ENCODE data around the gene SOX15.

DNA sequence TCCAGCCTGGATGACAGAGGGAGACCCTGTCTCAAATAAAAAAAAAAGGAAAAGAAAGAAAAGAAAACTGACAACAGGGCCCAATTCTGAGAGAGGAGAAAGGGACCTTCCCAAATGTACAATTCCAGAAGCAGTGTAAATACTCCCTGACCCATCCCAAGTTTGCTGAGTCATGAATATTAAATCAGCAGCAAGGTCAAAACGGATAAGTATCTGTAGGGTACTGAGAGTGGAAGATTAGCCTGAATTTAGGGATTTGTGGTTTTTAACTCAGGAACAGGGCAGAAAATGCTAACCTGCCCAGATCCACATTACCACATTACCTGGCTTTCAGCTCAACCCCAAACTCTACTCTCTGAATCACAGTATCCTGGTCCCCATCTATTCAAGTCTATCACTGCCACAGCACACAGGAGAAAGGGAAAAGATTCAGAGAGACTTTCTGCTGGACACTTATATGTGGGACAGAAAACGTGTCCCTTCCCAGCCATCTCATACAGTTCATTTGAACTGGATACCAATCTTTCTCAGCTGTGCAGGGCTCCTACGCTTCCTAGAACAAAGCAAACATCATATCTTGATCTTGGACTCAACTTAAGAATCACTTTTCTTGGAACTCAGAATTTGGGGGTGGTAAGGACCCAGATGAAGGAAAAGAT lies 21.9 kb upstream of the SOX15 start:
- TF ChIP-seq, protein P1, sequence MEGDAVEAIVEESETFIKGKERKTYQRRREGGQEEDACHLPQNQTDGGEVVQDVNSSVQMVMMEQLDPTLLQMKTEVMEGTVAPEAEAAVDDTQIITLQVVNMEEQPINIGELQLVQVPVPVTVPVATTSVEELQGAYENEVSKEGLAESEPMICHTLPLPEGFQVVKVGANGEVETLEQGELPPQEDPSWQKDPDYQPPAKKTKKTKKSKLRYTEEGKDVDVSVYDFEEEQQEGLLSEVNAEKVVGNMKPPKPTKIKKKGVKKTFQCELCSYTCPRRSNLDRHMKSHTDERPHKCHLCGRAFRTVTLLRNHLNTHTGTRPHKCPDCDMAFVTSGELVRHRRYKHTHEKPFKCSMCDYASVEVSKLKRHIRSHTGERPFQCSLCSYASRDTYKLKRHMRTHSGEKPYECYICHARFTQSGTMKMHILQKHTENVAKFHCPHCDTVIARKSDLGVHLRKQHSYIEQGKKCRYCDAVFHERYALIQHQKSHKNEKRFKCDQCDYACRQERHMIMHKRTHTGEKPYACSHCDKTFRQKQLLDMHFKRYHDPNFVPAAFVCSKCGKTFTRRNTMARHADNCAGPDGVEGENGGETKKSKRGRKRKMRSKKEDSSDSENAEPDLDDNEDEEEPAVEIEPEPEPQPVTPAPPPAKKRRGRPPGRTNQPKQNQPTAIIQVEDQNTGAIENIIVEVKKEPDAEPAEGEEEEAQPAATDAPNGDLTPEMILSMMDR (CRISPR knock-in tag; IDR thresholded peaks at IDR 0.05) = no peak
- no peak for TF ChIP-seq ZNF230 (CRISPR knock-in tag; IDR thresholded peaks at IDR 0.05)
- TF ChIP-seq STAT5B (CRISPR knock-in tag; IDR thresholded peaks at IDR 0.05) = no peak
- no peak for TF ChIP-seq FIP1L1 (IDR thresholded peaks at IDR 0.05; ENCODE audit: borderline replicate concordance, insufficient read depth, low read depth, low read length)
- TF ChIP-seq FOXK1 (CRISPR knock-in tag; IDR thresholded peaks at IDR 0.05; ENCODE audit: borderline replicate concordance, low read depth) = no peak

Data from HepG2 (cell line).